K562 (cell line): ENCODE measurements around the gene ZNF787. TPM values are rescaled to one million over a fixed set of nuclear protein-coding genes. Genes with fewer than 3 reads are reported as not detected.

Experiments used
- ATF7 ChIP-seq: fragments of 450-650 bp; IDR thresholded peaks from 2 replicates; pipeline ENCODE4 v1.7.1; 2014; ENCODE audit warnings: mild to moderate bottlenecking, moderate library complexity
- CHCHD3 ChIP-seq: fragments of 250-450 bp; sonication (Bioruptor Pico); IDR thresholded peaks from 2 replicates; pipeline ENCODE4 v2.1.2; 2022; ENCODE audit warnings: mild to moderate bottlenecking
- CTBP1 ChIP-seq: fragments of 450-650 bp; IDR thresholded peaks from 2 replicates; pipeline ENCODE4 v1.6.1; 2016; ENCODE audit warnings: borderline replicate concordance
- DIDO1 ChIP-seq: fragments of 450-650 bp; IDR thresholded peaks from 2 replicates; pipeline ENCODE4 v1.6.1; 2016; ENCODE audit warnings: low read depth, missing biosample characterization, missing genetic modification characterization
- FOXA3 ChIP-seq, 2 experiments: fragments of 450-650 bp in 1 of 2; sonication (generic) in 1 of 2; formaldehyde crosslinking; IDR thresholded peaks in 1 of 2; conservative IDR thresholded peaks in 1 of 2; 2 replicates each; pipeline versions ENCODE4 v1.4.0 to v1.8.0; 2020 to 2022; ENCODE audit warnings: mild to moderate bottlenecking in 2 of 2, missing genetic modification reagents in 1 of 2
- HDGF ChIP-seq: fragments of 450-650 bp; IDR thresholded peaks from 2 replicates; pipeline ENCODE4 v1.6.1; 2016
- IRF2 ChIP-seq: sonication (generic); formaldehyde crosslinking; IDR thresholded peaks from 2 replicates; pipeline ENCODE4 v1.8.1; 2022; ENCODE audit warnings: mild to moderate bottlenecking, missing genetic modification reagents
- KHSRP ChIP-seq: fragments of 450-650 bp; IDR thresholded peaks from 2 replicates; pipeline ENCODE4 v1.6.1; 2017
- KLF6 ChIP-seq: fragments of 250-450 bp; sonication (Bioruptor Pico); IDR thresholded peaks from 2 replicates; pipeline ENCODE4 v1.4.0; 2020; ENCODE audit warnings: mild to moderate bottlenecking, moderate library complexity, borderline replicate concordance
- MBD2 ChIP-seq: sonication (generic); IDR thresholded peaks from 2 replicates; pipeline ENCODE4 v1.6.1; 2016; ENCODE audit warnings: low read depth, borderline replicate concordance
- MTA1 ChIP-seq: fragments of 450-650 bp; IDR thresholded peaks from 2 replicates; pipeline ENCODE4 v1.6.1; 2017; ENCODE audit warnings: borderline replicate concordance
- MTA3 ChIP-seq: fragments of 450-650 bp; formaldehyde crosslinking; IDR thresholded peaks from 2 replicates; pipeline ENCODE4 v1.6.1; 2017; ENCODE audit warnings: mild to moderate bottlenecking, borderline replicate concordance
- PCBP1 ChIP-seq: fragments of 200-400 bp; formaldehyde crosslinking; IDR thresholded peaks from 2 replicates; pipeline ENCODE4 v1.6.1; 2018; ENCODE audit warnings: mild to moderate bottlenecking, low read depth, low read length; ENCODE audit not compliant: poor library complexity, severe bottlenecking
- POLR2G ChIP-seq: fragments of 200-400 bp; formaldehyde crosslinking; IDR thresholded peaks from 2 replicates; pipeline ENCODE4 v1.6.1; 2017; ENCODE audit warnings: low read depth, mild to moderate bottlenecking, antibody characterized with exemption, low read length, moderate library complexity
- RBM15 ChIP-seq: fragments of 200-400 bp; formaldehyde crosslinking; IDR thresholded peaks from 2 replicates; pipeline ENCODE4 v1.6.1; 2018; ENCODE audit warnings: mild to moderate bottlenecking, low read length, moderate library complexity; ENCODE audit not compliant: insufficient read depth
- RBM39 ChIP-seq: fragments of 200-400 bp; formaldehyde crosslinking; optimal IDR thresholded peaks from 2 replicates; pipeline ENCODE3; 2018; ENCODE audit warnings: low read depth, low read length
- RREB1 ChIP-seq: fragments of 250-450 bp; sonication (Bioruptor Pico); IDR thresholded peaks from 2 replicates; pipeline ENCODE4 v1.4.0; 2020
- SMARCA4 ChIP-seq: fragments of 450-650 bp; IDR thresholded peaks from 2 replicates; pipeline ENCODE4 v1.6.1; 2016
- SRSF7 ChIP-seq: fragments of 200-400 bp; formaldehyde crosslinking; optimal IDR thresholded peaks from 2 replicates; pipeline ENCODE3; 2017; ENCODE audit warnings: mild to moderate bottlenecking, low read depth, low read length
- ZC3H8 ChIP-seq: fragments of 450-650 bp; IDR thresholded peaks from 2 replicates; pipeline ENCODE4 v1.6.1; 2017
- ZNF398 ChIP-seq: fragments of 250-450 bp; sonication (Bioruptor Pico); IDR thresholded peaks from 2 replicates; pipeline ENCODE4 v1.8.0; 2021; ENCODE audit warnings: moderate library complexity, mild to moderate bottlenecking, inconsistent platforms
- polyA plus RNA-seq, 8 experiments: library from polyadenylated mRNA; depleted of rRNA in 4 of 8; stranded (reverse) in 5 of 8; unstranded in 3 of 8; fragments of >200 nt; fragmentation: Nextera tagmentation in 2 of 8; fragmentation: Illumina TruSeq in 1 of 8; extraction: Ambion mirVana in 2 of 8; extraction: Trizol in 1 of 8; gene quantifications; 2 replicates each; pipeline versions ENCODE4 v1.2.1 to v1.2.3, GENCODE V29; 2011 to 2014; ENCODE audit warnings: inconsistent platforms in 1 of 8, missing spikeins in 1 of 8
- total RNA-seq, 7 experiments: library from RNA; depleted of rRNA in 6 of 7; stranded (reverse); fragments of >200 nt in 6 of 7; fragmentation: Illumina TruSeq in 2 of 7; extraction: Trizol in 2 of 7; gene quantifications; 2 replicates each; pipeline versions ENCODE4 v1.2.1 to v1.2.3, GENCODE V29; 2011 to 2021; ENCODE audit warnings: low replicate concordance in 1 of 7

Gene ZNF787
- total and polyA plus RNA-seq, 9 of the 15 experiments (the other 6 are each of a cell fraction or from before 2014, with no cell fraction given): 0.45 to 77.6 (median 7.3) TPM

GRCh38 chr19:56140583-56141416 is 19.7 kb upstream of the ZNF787 start, which contains the start of gene ZNF444 (continued):
- TF ChIP-seq RREB1 (no peak), MTA3 (peak; percentile 54; the same call in 1 of the 2 replicates), POLR2G (peak; percentile 87), MTA1 (peak; percentile 97), SRSF7 (no peak), ZNF398 (CRISPR knock-in tag) (no peak), FOXA3 (CRISPR knock-in tag; conservative IDR thresholded peaks at IDR 0.05 in 1 of 2, IDR thresholded peaks at IDR 0.05 in 1 of 2) (no peak; a peak in 1 of 4 replicates), HDGF (no peak), ATF7 (peak; percentile 82), SMARCA4 (no peak; the same call in 1 of the 2 replicates), CHCHD3 (no peak), KLF6 (peak; percentile 45; the same call in 1 of the 2 replicates), RBM39 (no peak), ZC3H8 (no peak), CTBP1 (peak; percentile 12; the same call in 1 of the 2 replicates), RBM15 (no peak), PCBP1 (no peak), IRF2 (no peak), DIDO1 (tag) (peak; percentile 69; the same call in 1 of the 2 replicates), KHSRP (no peak), MBD2 (peak; percentile 96)
